H1 (cell line): Measurements from ENCODE around the gene IRF7. TPM values are rescaled to one million over a fixed set of nuclear protein-coding genes. Genes with fewer than 3 reads are reported as not detected.

Experiments
- CREB1 ChIP-seq: IDR thresholded peaks from 2 replicates; pipeline ENCODE4 v1.6.1; 2012; ENCODE audit warnings: inconsistent platforms
- SIRT6 ChIP-seq: IDR thresholded peaks from one replicate; pipeline ENCODE4 v1.7.1; 2012; ENCODE audit warnings: low read length, inconsistent platforms
- SP1 ChIP-seq: IDR thresholded peaks from 2 replicates; pipeline ENCODE4 v1.6.1; 2011; ENCODE audit warnings: low read depth, low read length
- polyA plus RNA-seq, 7 experiments: library from polyadenylated mRNA; depleted of rRNA in 3 of 7; stranded (reverse) in 5 of 7; unstranded in 2 of 7; fragments of >200 nt in 5 of 7; fragments of 200-250 nt in 2 of 7; gene quantifications; 1 replicate in 5 of 7; 2 replicates in 1 of 7; 4 replicates in 1 of 7; pipeline versions ENCODE4 v1.2.1 to v1.2.3, GENCODE V29; 2011 to 2013; ENCODE audit warnings: missing spikeins in 2 of 7, mixed read lengths in 2 of 7
- total RNA-seq: library from RNA; stranded (reverse); fragmentation: NEBNext Ultra II Directional; extraction: Animal tissue kit (Norgen Biotek cat#: 25700); gene quantifications from 2 replicates; pipeline ENCODE4 v1.2.1, GENCODE V29; 2021

The IRF7 gene
- total and polyA plus RNA-seq, 2 of the 8 experiments (the other 6 are each of a cell fraction or from before 2014, with no cell fraction given), result 9.1 to 9.6 TPM

DNA sequence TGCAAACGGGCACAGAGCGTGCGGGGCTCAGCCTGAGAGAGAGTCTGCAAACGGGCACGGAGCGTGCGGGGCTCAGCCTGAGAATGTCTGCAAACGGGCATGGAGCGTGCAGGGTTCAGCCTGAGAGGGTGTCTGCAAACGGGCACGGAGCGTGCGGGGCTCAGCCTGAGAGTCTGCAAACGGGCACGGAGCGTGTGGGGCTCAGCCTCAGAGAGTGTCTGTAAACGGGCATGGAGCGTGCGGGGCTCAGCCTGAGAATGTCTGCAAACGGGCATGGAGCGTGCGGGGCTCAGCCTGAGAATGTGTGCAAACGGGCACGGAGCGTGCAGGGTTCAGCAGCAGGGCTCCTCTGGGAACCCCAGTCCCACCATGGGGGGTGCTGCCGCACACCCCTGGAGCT lies 26.0 kb downstream of the IRF7 start (continued):
- no peak for TF ChIP-seq SP1
- no peak for TF ChIP-seq CREB1
- no peak for TF ChIP-seq SIRT6
